Measurements from ENCODE around the gene DPYD. TPM values are rescaled to one million over a fixed set of nuclear protein-coding genes. Genes with fewer than 3 reads are reported as not detected.

Gene DPYD
- total and polyA plus RNA-seq, 9 of the 15 experiments (the other 6 are each of a cell fraction or from before 2014, with no cell fraction given): 0.03 to 0.25 (median 0.08) TPM; not detected in 2

GRCh38 chr1:97265630-97266029, 655.2 kb downstream of the DPYD start:
- in situ Hi-C loops (cut with MboI): no loop called here
- Histone ChIP-seq H3K4me2 (ENCODE audit: insufficient read depth, low read length) (no peak overlapping the region), H3K27me3 (ENCODE audit: control insufficient read depth in 2 of 2, insufficient read depth in 2 of 2, low read length in 2 of 2) (no peaks in the 10 kb centered on the region), H4K20me1 (replicated peaks; ENCODE audit: control insufficient read depth, insufficient read depth, low read length) (no peaks in the 10 kb centered on the region), H2AFZ (ENCODE audit: low read depth, low read length) (no peak overlapping the region), H3K9me1 (ENCODE audit: control insufficient read depth, insufficient read depth, low read length) (no peaks in the 10 kb centered on the region), H3K4me3 (no peak overlapping the region), H3K79me2 (ENCODE audit: control insufficient read depth, insufficient read depth, low read length) (no peaks in the 10 kb centered on the region), H3K9me3 (replicated peaks; ENCODE audit: control insufficient read depth, insufficient read depth, low read depth, low read length) (no peaks in the 10 kb centered on the region), H3K27ac (ENCODE audit: extremely low read depth, low read depth, low read length) (no peak overlapping the region), H3K4me1 (replicated peaks in 1 of 2; ENCODE audit: control insufficient read depth in 2 of 2, insufficient read depth in 2 of 2, low read length in 2 of 2) (no peaks in the 10 kb centered on the region), H3K36me3 (ENCODE audit: control insufficient read depth, insufficient read depth, low read length) (no peaks in the 10 kb centered on the region), H3K9ac (ENCODE audit: insufficient read depth in 1 of 2, low read depth in 2 of 2, low read length in 2 of 2) (no peak overlapping the region)
- no peak for TF ChIP-seq HSF4 (CRISPR knock-in tag; IDR thresholded peaks at IDR 0.05; ENCODE audit: borderline replicate concordance)
- TF ChIP-seq NFIC (IDR thresholded peaks at IDR 0.05): no peak
- TF ChIP-seq CBX5 (IDR thresholded peaks at IDR 0.05; ENCODE audit: borderline replicate concordance, low read depth): no peak
- no peak for TF ChIP-seq POLR2B (IDR thresholded peaks at IDR 0.05; ENCODE audit: low read depth, partially characterized antibody)
- TF ChIP-seq FOS (IDR thresholded peaks at IDR 0.05; ENCODE audit: extremely low read depth, insufficient read length): no peak
- TF ChIP-seq HNRNPK (IDR thresholded peaks at IDR 0.05; ENCODE audit: low read depth, low read length, poor library complexity, severe bottlenecking): no peak
- TF ChIP-seq TAF7 (tag; IDR thresholded peaks at IDR 0.05): no peak
- TF ChIP-seq SRSF1 (IDR thresholded peaks at IDR 0.05; ENCODE audit: low read depth, low read length): no peak
- no peak for TF ChIP-seq ZNF134 (CRISPR knock-in tag; conservative IDR thresholded peaks at IDR 0.05)
- no peak for TF ChIP-seq CCNT2 (IDR thresholded peaks at IDR 0.05; ENCODE audit: borderline replicate concordance, extremely low read depth, insufficient read length, low read depth, low read length)
- no peak for TF ChIP-seq NELFE (IDR thresholded peaks at IDR 0.05; ENCODE audit: insufficient read depth, insufficient read length)
- no peak for TF ChIP-seq ESRRA (IDR thresholded peaks at IDR 0.05; ENCODE audit: borderline replicate concordance, low read depth)
- TF ChIP-seq EHMT2 (IDR thresholded peaks at IDR 0.05): no peak
- TF ChIP-seq GTF2B (IDR thresholded peaks at IDR 0.05; ENCODE audit: extremely low read depth, insufficient read length): no peak
- TF ChIP-seq ZNF79 (CRISPR knock-in tag; IDR thresholded peaks at IDR 0.05; ENCODE audit: low read depth): no peak
- no peak for TF ChIP-seq L3MBTL2 (IDR thresholded peaks at IDR 0.05)
- TF ChIP-seq ZBTB43 (CRISPR knock-in tag; IDR thresholded peaks at IDR 0.05): no peak
- TF ChIP-seq HDAC6 (IDR thresholded peaks at IDR 0.05; ENCODE audit: low read depth, low read length): no peak
- TF ChIP-seq CREB1 (IDR thresholded peaks at IDR 0.05): no peak
- no peak for TF ChIP-seq CREB1 (CRISPR knock-in tag; IDR thresholded peaks at IDR 0.05)
- no peak for TF ChIP-seq SLC30A9 (CRISPR knock-in tag; IDR thresholded peaks at IDR 0.05)
- ChIA-PET CTCF (ENCODE audit: low intra/inter-chr PET ratio) (no interaction called here), POLR2A (no interaction called here)
- DNase-seq (ENCODE audit: extremely low read depth in 1 of 4, low spot score in 3 of 4) (no peak), FAIRE-seq (no peak), ATAC-seq (no peak)
- no TSS peak for BruUV-seq (replicated peaks)
- intact Hi-C loops (cut with micrococcal nuclease): no loop called here
